ENCODE data around the gene TRIM9. TPM values are rescaled to one million over a fixed set of nuclear protein-coding genes. Genes with fewer than 3 reads are reported as not detected.

The TRIM9 gene
- total RNA-seq, 4 donors from 2014 or later = 0.26 to 3.0 (median 0.87) TPM

GRCh38 chr14:51019089-51019488, 75.8 kb downstream of the TRIM9 start:
- ATAC-seq (no peak), DNase-seq (no peak)
- Histone ChIP-seq H3K27me3 (no peaks in the 10 kb centered on the region), H3K4me3 (no peak overlapping the region), H3K9me3 (no peaks in the 10 kb centered on the region), H3K36me3 (no peaks in the 10 kb centered on the region), H3K4me1 (peaks cover 0 to 7% of the 10 kb centered on the region in 2 donors), H3K27ac (no peak overlapping the region)
- no peak for TF ChIP-seq POLR2A (IDR thresholded peaks at IDR 0.05)
- TF ChIP-seq, protein P1, sequence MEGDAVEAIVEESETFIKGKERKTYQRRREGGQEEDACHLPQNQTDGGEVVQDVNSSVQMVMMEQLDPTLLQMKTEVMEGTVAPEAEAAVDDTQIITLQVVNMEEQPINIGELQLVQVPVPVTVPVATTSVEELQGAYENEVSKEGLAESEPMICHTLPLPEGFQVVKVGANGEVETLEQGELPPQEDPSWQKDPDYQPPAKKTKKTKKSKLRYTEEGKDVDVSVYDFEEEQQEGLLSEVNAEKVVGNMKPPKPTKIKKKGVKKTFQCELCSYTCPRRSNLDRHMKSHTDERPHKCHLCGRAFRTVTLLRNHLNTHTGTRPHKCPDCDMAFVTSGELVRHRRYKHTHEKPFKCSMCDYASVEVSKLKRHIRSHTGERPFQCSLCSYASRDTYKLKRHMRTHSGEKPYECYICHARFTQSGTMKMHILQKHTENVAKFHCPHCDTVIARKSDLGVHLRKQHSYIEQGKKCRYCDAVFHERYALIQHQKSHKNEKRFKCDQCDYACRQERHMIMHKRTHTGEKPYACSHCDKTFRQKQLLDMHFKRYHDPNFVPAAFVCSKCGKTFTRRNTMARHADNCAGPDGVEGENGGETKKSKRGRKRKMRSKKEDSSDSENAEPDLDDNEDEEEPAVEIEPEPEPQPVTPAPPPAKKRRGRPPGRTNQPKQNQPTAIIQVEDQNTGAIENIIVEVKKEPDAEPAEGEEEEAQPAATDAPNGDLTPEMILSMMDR (IDR thresholded peaks at IDR 0.05 in 4 of 5, conservative IDR thresholded peaks at IDR 0.05 in 1 of 5) = no peak
- intact Hi-C loops (cut with DNase I; ENCODE audit: low total_unique reads) (no loop called here), in situ Hi-C loops (cut with MboI; ENCODE audit: low sequenced_read_pairs in 4 of 4) (no loop called here)

- Histone ChIP-seq H3K9me3 (no peaks in the 10 kb centered on the region), H3K4me1 (peaks cover 0 to 12% of the 10 kb centered on the region in 2 donors), H3K4me3 (no peak overlapping the region), H3K27me3 (no peaks in the 10 kb centered on the region), H3K27ac (no peak overlapping the region), H3K36me3 (no peaks in the 10 kb centered on the region)
- DNase-seq (no peak), ATAC-seq (no peak)
- in situ Hi-C loops (cut with MboI; ENCODE audit: low sequenced_read_pairs in 4 of 4) = no loop called here
- intact Hi-C loops (cut with DNase I; ENCODE audit: low total_unique reads) = no loop called here
- TF ChIP-seq POLR2A (IDR thresholded peaks at IDR 0.05) = no peak
- TF ChIP-seq, protein P1 (IDR thresholded peaks at IDR 0.05 in 4 of 5, conservative IDR thresholded peaks at IDR 0.05 in 1 of 5) = no peak
Observed at GRCh38 chr14:51018521-51018920, 76.4 kb downstream of the TRIM9 start.

- H3K27me3 ChIP-seq = no peaks in the 10 kb centered on the region
- H3K36me3 ChIP-seq = no peaks in the 10 kb centered on the region
- peaks cover 0 to 6% of the 10 kb centered on the region in 2 donors for H3K4me1 ChIP-seq
- ATAC-seq (no peak), DNase-seq (no peak)
- in situ Hi-C loops (cut with MboI; ENCODE audit: low sequenced_read_pairs in 4 of 4) (no loop called here), intact Hi-C loops (cut with DNase I; ENCODE audit: low total_unique reads) (no loop called here)
- no peak overlapping the region for H3K27ac ChIP-seq
- H3K9me3 ChIP-seq = no peaks in the 10 kb centered on the region
- no peak overlapping the region for H3K4me3 ChIP-seq
- TF ChIP-seq, protein P1 (IDR thresholded peaks at IDR 0.05 in 4 of 5, conservative IDR thresholded peaks at IDR 0.05 in 1 of 5) = no peak
- no peak for TF ChIP-seq POLR2A (IDR thresholded peaks at IDR 0.05)
Observed at GRCh38 chr14:51014625-51015024, 80.3 kb downstream of the TRIM9 start.

GRCh38 chr14:51014086-51014485, 80.8 kb downstream of the TRIM9 start:
- TF ChIP-seq, protein P1 (IDR thresholded peaks at IDR 0.05 in 4 of 5, conservative IDR thresholded peaks at IDR 0.05 in 1 of 5) = no peak
- no peak for TF ChIP-seq POLR2A (IDR thresholded peaks at IDR 0.05)
- Histone ChIP-seq H3K27me3 (no peaks in the 10 kb centered on the region), H3K9me3 (no peaks in the 10 kb centered on the region), H3K36me3 (no peaks in the 10 kb centered on the region), H3K4me3 (no peak overlapping the region), H3K27ac (no peak overlapping the region), H3K4me1 (peaks cover 0 to 5% of the 10 kb centered on the region in 2 donors)
- no peak for DNase-seq
- peak; percentile 33 to 77 for ATAC-seq
- in situ Hi-C loops (cut with MboI; ENCODE audit: low sequenced_read_pairs in 4 of 4) = no loop called here
- intact Hi-C loops (cut with DNase I; ENCODE audit: low total_unique reads) = no loop called here

- DNase-seq (no peak), ATAC-seq (no peak)
- Histone ChIP-seq H3K27ac (no peak overlapping the region), H3K4me3 (no peak overlapping the region), H3K36me3 (no peaks in the 10 kb centered on the region), H3K4me1 (peaks cover 5 to 23% of the 10 kb centered on the region in 2 donors), H3K27me3 (no peaks in the 10 kb centered on the region), H3K9me3 (no peaks in the 10 kb centered on the region)
- TF ChIP-seq, protein P1 (IDR thresholded peaks at IDR 0.05 in 4 of 5, conservative IDR thresholded peaks at IDR 0.05 in 1 of 5) = no peak
- no peak for TF ChIP-seq POLR2A (IDR thresholded peaks at IDR 0.05)
- in situ Hi-C loops (cut with MboI; ENCODE audit: low sequenced_read_pairs in 4 of 4) (no loop called here), intact Hi-C loops (cut with DNase I; ENCODE audit: low total_unique reads) (no loop called here)
Observed at GRCh38 chr14:51012055-51012454, 82.8 kb downstream of the TRIM9 start.

Data from gastrocnemius medialis (tissue), 4 donors.